Measurements from ENCODE around the gene ITFG2. TPM values are rescaled to one million over a fixed set of nuclear protein-coding genes. Genes with fewer than 3 reads are reported as not detected.

The ITFG2 gene
- total RNA-seq, 1 donor from 2014 or later, result 47.8 TPM

GRCh38 chr12:2794191-2794735, 18.2 kb upstream of the ITFG2 start:
- no peak for DNase-seq (ENCODE audit: low spot score)
- peak; percentile 81 for ATAC-seq
- intact Hi-C loops (cut with DNase I), result no loop called here

GRCh38 chr12:2794736-2795289, 17.7 kb upstream of the ITFG2 start, which contains the start of gene FKBP4:
TSS of gene FKBP4 (plus strand) at chr12:2794970. CDS start at chr12:2795140, 170 bp downstream.
- ATAC-seq (peak; percentile 98), DNase-seq (ENCODE audit: low spot score) (peak; percentile 96)
- intact Hi-C loops (cut with DNase I), result no loop called here

GRCh38 chr12:2795291-2796186, 16.9 kb upstream of the ITFG2 start:
- DNase-seq (ENCODE audit: low spot score), result peak; percentile 87
- intact Hi-C loops (cut with DNase I), result no loop called here
- peak; percentile 86 for ATAC-seq

DNA sequence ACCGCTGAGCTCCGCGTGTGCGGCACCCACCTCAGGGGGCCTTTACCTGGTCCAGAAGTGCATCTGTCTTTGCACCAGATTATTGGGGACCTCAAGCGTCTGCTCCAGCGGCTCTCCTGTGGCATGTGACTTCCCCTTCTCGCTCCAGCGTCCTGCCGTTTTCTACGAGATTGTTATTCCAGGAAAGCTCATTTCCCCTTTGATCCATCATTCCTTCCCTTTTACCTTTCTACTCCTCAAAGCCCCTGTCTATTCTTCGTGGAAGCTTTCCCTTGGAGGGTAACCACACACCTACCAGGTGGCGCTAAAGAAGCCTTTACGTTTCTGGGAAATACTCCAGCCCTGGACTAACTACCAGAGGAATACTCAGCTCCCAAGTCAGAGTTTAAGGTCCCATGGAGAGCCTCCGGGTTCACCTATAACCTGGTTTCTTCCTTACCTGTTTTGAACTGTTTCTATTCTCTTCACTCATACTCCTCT, 16.2 kb upstream of the ITFG2 start:
- DNase-seq (ENCODE audit: low spot score) (no peak), ATAC-seq (no peak)
- intact Hi-C loops (cut with DNase I), result no loop called here

DNA sequence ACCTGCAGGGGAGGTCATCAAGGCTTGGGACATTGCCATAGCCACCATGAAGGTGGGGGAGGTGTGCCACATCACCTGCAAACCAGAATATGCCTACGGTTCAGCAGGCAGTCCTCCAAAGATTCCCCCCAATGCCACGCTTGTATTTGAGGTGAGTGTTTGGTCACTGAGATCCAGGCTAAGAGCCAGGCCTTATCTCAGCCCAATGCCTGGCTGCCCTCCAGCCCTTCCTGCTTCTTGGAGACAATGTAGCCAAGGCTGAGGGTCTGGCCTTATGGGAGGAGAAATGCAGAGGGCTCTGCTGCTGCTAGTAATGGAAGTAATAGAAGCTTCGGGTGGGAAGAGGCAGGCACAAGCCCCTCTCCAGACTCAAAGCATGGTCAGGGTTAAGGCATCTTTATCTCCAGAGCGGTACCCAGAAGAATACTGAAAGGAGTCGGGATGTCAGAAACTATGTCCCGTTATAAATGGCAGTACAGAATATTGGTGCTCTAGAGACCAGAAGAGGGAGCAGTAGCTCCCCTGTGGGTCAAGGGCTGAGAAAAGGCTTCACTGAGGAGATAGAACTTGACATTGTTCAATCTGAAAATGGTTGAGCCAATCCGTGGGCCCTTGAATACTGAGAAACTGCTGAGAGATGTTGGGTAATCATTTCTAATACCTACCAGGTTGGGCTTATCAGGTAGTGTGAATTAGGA, 14.6 kb upstream of the ITFG2 start:
- DNase-seq (ENCODE audit: low spot score) (no peak), ATAC-seq (no peak)
- intact Hi-C loops (cut with DNase I), result no loop called here

- no peak for DNase-seq (ENCODE audit: low spot score)
- ATAC-seq, result no peak
- intact Hi-C loops (cut with DNase I), result no loop called here
These were observed 12.4 kb upstream of the ITFG2 start for GRCh38 chr12:2800046-2800570.

GRCh38 chr12:2801044-2801783, 11.3 kb upstream of the ITFG2 start:
- intact Hi-C loops (cut with DNase I), result no loop called here
- DNase-seq (ENCODE audit: low spot score) (no peak), ATAC-seq (no peak)

GRCh38 chr12:2803635-2804392, 8.7 kb upstream of the ITFG2 start:
- DNase-seq (ENCODE audit: low spot score), result no peak
- ATAC-seq, result no peak
- intact Hi-C loops (cut with DNase I), result no loop called here

DNA sequence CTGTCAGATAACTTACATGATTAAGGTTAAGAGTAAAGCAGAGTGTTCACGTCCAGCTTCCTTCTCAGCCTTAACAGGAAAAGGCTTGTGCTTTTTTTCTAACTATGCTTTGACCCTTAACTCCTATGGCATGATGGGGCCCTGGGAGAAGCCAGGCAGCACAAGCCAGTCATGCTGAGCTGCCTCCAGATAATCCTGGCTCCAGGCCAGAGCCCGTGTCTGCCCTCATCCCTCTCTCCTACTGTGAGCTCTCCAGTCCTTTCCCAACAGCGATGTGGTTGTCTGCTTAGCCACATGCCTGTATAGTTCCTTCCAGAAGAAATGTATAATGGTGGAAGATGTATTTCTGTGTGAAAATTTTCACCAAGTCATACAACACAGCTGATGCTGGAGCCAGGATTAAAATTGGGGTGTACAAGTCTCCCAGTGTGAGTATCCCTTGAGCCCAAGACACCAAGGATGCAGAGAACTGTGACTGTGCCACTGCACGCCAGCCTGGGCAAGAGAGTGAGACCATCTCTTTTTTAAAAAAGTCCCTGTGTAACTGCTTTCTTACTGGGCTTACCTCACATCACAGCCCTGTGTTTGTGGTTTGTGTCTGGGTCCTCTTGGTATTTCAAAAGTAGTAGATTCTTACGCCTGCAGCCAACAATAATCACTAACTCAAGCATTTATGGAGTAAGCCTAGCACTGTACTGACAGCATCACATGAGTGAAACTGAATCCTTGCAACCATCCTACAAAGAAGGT, 7.9 kb upstream of the ITFG2 start:
- intact Hi-C loops (cut with DNase I), result no loop called here
- ATAC-seq (peak; percentile 75), DNase-seq (ENCODE audit: low spot score) (no peak)

DNA sequence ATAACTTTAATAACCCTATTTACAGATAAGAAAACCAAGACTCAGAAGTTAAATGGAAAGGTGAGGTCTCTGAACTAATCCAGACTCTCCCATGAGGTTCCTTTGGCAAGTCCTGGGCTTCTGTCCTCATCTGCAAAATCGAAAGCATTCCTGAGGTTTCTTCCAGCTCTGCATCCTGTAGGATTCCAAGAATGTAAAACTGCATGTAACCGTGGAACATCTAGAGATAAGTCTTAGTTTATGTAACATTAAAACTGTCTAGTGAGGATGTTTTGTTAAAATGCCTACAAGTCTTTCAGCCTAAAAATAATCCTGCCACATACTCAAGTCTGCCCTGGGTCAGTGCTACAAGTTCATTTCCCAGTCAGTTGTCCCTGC, 7.3 kb upstream of the ITFG2 start:
- DNase-seq (ENCODE audit: low spot score) (no peak), ATAC-seq (no peak)
- intact Hi-C loops (cut with DNase I), result no loop called here

- no peak for ATAC-seq
- intact Hi-C loops (cut with DNase I), result no loop called here
- no peak for DNase-seq (ENCODE audit: low spot score)
These were observed 5.8 kb upstream of the ITFG2 start for GRCh38 chr12:2806700-2807099.

- intact Hi-C loops (cut with DNase I), result no loop called here
- no peak for ATAC-seq
- DNase-seq (ENCODE audit: low spot score), result no peak
These were observed 667 bp upstream of the ITFG2 start for GRCh38 chr12:2811801-2812200.

DNA sequence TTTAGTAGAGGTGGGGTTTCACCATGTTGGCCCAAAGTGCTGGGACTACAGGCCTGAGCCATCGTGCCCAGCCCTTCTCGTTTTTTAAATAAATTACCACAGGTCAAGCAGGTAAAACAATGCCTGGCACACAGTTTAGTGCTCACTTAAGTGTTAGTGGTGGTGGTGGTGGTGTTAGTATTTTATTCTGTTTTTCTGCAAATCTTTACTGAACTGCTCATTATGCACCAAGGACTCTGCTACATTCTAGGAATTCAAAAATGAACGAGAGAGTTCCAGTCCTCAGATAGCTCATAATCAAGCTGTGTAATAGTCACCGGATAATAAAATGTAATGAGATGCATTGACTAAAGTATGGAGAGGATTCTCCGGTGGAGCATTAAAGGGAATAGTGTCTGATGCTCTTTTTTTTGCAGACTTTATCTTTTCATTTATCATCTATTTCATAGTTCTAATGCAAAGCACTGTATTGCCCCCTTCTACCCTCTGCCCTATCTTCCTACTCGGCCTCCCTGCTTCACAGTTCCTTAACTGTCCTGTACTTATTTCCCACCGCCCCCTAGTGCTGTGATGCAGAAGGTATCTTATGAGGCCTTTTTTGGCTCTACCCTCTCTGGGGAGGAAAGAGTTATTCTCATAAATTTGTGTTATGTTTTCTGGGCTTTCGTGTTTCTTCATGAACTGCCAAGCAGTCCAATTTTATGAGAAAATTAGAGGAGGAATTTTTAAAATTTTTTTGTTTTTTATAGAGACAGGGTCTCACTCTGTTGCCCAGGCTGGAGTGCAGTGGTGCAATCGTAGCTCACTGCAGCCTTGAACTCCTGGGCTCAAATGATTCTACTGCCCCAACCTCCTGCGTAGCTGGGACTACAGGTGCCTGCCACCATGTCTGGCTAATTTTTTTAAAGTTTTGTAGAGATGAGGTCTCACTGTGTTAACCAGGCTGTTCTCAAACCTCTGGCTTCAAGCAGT, 1.0 kb downstream of the ITFG2 start:
- intact Hi-C loops (cut with DNase I), result no loop called here

DNA sequence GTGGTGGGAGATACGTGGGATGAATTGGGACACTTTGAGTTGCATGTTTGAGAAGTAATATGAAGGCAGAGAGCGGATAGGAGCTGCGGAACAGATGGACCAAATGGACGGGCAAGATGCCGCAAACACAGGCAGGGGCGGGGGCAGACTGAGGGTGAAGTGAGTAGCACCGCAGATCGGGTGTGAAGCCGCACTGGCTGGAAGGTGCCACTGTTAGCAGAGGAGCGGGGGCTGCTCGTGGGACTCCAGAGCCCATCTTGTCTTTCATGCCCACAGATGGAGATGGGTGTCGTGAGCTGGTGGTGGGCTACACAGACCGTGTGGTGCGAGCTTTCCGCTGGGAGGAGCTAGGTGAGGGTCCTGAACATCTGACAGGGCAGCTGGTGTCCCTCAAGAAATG, 7.3 kb downstream of the ITFG2 start:
- no peak for DNase-seq (ENCODE audit: low spot score)
- intact Hi-C loops (cut with DNase I), result no loop called here
- ATAC-seq, result no peak

More for the DNA sequence above, 1.0 kb downstream of the ITFG2 start:
- DNase-seq (ENCODE audit: low spot score), result no peak
- ATAC-seq, result peak; percentile 51

DNA sequence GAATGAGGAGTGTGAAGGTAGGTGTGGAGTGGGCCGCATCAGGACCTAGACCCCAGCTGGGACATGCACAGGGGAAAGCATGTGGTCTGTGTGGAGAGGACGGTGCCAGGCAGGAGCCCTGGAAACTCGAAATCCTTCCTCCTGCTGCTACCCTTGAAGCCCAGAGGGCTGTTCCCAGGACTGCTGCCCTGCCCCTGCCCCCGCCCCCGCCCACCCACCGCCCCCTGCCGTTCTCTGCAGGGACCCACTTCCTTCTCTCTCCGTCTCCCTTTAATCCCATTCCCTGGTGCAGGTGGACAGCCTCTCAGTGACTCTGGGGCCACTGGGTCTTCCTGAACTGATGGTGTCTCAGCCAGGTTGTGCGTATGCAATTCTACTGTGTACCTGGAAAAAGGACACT, 8.0 kb downstream of the ITFG2 start:
- no peak for ATAC-seq
- no peak for DNase-seq (ENCODE audit: low spot score)
- intact Hi-C loops (cut with DNase I), result no loop called here

GRCh38 chr12:2823483-2823882, 11.0 kb downstream of the ITFG2 start:
- ATAC-seq (no peak), DNase-seq (ENCODE audit: low spot score) (no peak)
- intact Hi-C loops (cut with DNase I), result no loop called here
